Loucy (cell line): ENCODE data around the gene SLC29A1.

Source experiments
- H2AFZ ChIP-seq: fragments of 200-600 bp; sonication (generic); 2 replicates; pipeline ENCODE4 v1.6.0; 2016; ENCODE audit warnings: antibody characterized with exemption, mild to moderate bottlenecking, low read length, moderate library complexity
- H3F3A ChIP-seq: fragments of 200-600 bp; 2 replicates; pipeline ENCODE4 v1.6.0; 2016; ENCODE audit warnings: antibody characterized with exemption, low read depth, mild to moderate bottlenecking
- H3K27me3 ChIP-seq: fragments of 200-600 bp; sonication (generic); 2 replicates; pipeline ENCODE4 v1.6.1; 2014; ENCODE audit warnings: low read length, mild to moderate bottlenecking; ENCODE audit not compliant: insufficient read depth, poor library complexity, severe bottlenecking
- H3K36me3 ChIP-seq: fragments of 200-600 bp; sonication (generic); 2 replicates; pipeline ENCODE4 v1.6.1; 2016; ENCODE audit warnings: low read length; ENCODE audit not compliant: insufficient read depth
- H3K4me1 ChIP-seq: fragments of 200-600 bp; sonication (generic); 2 replicates; pipeline ENCODE4 v1.5.1; 2014; ENCODE audit warnings: low read length, mild to moderate bottlenecking; ENCODE audit not compliant: insufficient read depth, poor library complexity, severe bottlenecking
- H3K4me2 ChIP-seq: fragments of 200-600 bp; sonication (generic); 2 replicates; pipeline ENCODE4 v1.6.0; 2014; ENCODE audit warnings: antibody characterized with exemption, low read length, low read depth, mild to moderate bottlenecking; ENCODE audit not compliant: poor library complexity, severe bottlenecking
- H3K4me3 ChIP-seq: fragments of 200-600 bp; sonication (generic); 2 replicates; pipeline ENCODE4 v1.5.1; 2014; ENCODE audit warnings: low read length, mild to moderate bottlenecking, mixed read lengths; ENCODE audit not compliant: poor library complexity, severe bottlenecking
- H3K79me2 ChIP-seq: fragments of 200-600 bp; sonication (generic); 2 replicates; pipeline ENCODE4 v1.6.1; 2014; ENCODE audit warnings: low read length; ENCODE audit not compliant: insufficient read depth
- H3K9ac ChIP-seq: fragments of 200-600 bp; sonication (generic); 2 replicates; pipeline ENCODE4 v1.6.0; 2014; ENCODE audit warnings: mild to moderate bottlenecking, low read depth, low read length, moderate library complexity; ENCODE audit not compliant: poor library complexity, severe bottlenecking
- H3K9me2 ChIP-seq: fragments of 200-600 bp; sonication (generic); replicated peaks from 2 replicates; pipeline ENCODE4 v1.6.1; 2016; ENCODE audit warnings: low read depth, low read length, mixed read lengths
- H3K9me3 ChIP-seq: fragments of 200-600 bp; sonication (generic); 2 replicates; pipeline ENCODE4 v1.6.1; 2014; ENCODE audit warnings: mild to moderate bottlenecking, antibody characterized with exemption, low read length, low read depth; ENCODE audit not compliant: insufficient read depth
- H4K20me1 ChIP-seq: fragments of 200-600 bp; sonication (generic); 2 replicates; pipeline ENCODE4 v1.6.0; 2014; ENCODE audit warnings: antibody characterized with exemption, low read length, mild to moderate bottlenecking; ENCODE audit not compliant: insufficient read depth, poor library complexity, severe bottlenecking
- EZH2phosphoT487 ChIP-seq: fragments of 200-600 bp; IDR thresholded peaks from 2 replicates; pipeline ENCODE4 v1.6.1; 2018; ENCODE audit warnings: antibody characterized with exemption, mild to moderate bottlenecking, moderate library complexity, borderline replicate concordance
- TF ChIP-seq, protein P1 (sequence below): fragments of 200-600 bp; sonication (generic); conservative IDR thresholded peaks from 2 replicates; pipeline ENCODE4 v1.5.1; 2014; ENCODE audit warnings: mild to moderate bottlenecking, antibody characterized with exemption, low read length

SLC29A1 gene

DNA sequence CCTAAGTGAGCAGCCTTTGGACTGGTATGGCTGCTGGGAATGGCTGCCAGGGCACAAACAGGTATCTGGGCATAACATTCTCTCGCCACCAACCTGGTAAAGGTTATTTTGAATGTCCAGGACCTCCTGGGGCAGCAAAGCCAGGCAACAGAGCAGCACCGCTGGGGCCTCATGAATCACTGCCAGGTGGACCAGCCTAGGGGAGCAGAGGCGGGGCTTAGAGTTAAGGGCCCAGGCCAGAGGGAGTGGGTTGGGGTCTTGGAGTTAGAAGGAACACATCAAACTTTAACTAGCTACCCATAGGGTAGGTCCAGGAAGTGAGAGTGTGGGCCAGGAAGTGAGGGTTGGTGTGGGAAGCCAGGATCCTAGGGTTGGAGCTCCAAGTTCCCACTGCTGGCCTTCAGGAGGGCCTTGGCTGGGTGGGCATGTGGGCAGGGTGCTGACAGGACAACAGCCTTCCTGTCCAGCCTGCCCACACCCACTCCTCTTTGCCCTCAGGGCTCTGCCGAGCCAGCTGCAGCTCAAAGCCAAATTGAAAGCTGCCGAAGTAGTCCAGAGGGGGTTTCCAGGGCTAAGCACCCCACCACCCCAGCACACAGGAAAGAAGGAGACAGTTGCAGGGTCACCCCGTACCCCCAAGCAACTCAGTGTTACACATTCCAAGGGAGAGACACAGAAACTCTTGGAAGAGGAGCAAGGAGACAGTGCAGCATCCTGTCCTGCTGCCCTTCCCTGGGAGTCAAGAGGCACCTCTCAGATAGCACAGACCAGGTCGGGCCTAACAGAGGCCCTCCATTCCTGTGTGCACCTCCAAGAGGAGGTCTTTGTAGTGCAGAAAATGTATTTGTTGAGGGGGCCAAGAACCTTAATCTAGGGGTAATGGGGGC, 39.3 kb downstream of the SLC29A1 start:
- Histone ChIP-seq H2AFZ (no peak overlapping the region), H3K9me2 (no peaks in the 10 kb centered on the region), H3K4me2 (peak overlapping the region; percentile 93), H3F3A (no peaks in the 10 kb centered on the region), H4K20me1 (peaks cover 18% of the 10 kb centered on the region), H3K27me3 (no peaks in the 10 kb centered on the region), H3K4me3 (peak overlapping the region; percentile 85), H3K4me1 (peaks cover 33% of the 10 kb centered on the region), H3K36me3 (peaks cover 3% of the 10 kb centered on the region; the same call in 1 of the 2 replicates), H3K79me2 (peaks cover 36% of the 10 kb centered on the region), H3K9me3 (no peaks in the 10 kb centered on the region), H3K9ac (peak overlapping the region; percentile 82)
- TF ChIP-seq EZH2phosphoT487, result no peak
- TF ChIP-seq, protein P1, sequence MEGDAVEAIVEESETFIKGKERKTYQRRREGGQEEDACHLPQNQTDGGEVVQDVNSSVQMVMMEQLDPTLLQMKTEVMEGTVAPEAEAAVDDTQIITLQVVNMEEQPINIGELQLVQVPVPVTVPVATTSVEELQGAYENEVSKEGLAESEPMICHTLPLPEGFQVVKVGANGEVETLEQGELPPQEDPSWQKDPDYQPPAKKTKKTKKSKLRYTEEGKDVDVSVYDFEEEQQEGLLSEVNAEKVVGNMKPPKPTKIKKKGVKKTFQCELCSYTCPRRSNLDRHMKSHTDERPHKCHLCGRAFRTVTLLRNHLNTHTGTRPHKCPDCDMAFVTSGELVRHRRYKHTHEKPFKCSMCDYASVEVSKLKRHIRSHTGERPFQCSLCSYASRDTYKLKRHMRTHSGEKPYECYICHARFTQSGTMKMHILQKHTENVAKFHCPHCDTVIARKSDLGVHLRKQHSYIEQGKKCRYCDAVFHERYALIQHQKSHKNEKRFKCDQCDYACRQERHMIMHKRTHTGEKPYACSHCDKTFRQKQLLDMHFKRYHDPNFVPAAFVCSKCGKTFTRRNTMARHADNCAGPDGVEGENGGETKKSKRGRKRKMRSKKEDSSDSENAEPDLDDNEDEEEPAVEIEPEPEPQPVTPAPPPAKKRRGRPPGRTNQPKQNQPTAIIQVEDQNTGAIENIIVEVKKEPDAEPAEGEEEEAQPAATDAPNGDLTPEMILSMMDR, result no peak

DNA sequence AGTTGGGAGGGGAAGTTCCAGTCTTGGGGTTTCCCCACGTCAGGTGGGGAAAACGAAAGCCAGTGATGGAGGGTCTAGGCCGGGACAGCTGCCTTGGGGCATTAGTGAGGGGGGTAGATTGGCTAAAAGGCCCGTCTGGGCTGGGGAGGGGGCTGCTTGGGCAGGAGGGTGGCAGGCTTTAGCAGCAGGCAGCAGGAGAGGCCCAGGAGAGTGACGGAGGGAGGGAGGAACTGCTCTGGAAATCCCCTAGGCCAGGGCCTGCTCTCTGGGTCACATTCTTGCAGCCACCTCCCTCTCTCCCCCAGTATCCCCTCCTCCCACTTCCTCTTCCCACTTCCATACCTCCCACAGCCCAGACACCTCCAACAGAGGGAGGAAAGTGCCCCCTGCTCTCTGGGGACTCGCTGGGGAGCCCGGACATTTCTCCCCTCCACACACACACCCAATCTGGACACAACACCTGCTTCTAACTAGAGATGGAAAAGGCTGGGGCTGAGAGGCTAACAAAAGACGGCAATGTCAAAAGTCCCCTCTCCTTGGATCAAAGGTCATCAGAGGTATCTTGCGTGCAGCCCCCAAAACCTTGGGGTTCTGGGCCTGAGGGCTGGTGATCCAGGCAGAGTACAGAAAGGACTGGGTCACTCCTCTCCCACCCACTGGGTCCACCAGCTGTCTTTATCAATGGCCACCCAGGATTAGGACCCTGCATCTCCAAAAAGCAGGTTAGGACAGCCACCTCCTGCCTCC, 40.1 kb downstream of the SLC29A1 start:
- TF ChIP-seq, protein P1, result no peak
- no peak for TF ChIP-seq EZH2phosphoT487
- peak overlapping the region; percentile 82 for H3K9ac ChIP-seq
- H2AFZ ChIP-seq, result no peak overlapping the region
- no peaks in the 10 kb centered on the region for H3K27me3 ChIP-seq
- peaks cover 36% of the 10 kb centered on the region for H3K79me2 ChIP-seq
- H3K4me3 ChIP-seq, result peak overlapping the region; percentile 85
- H3K4me2 ChIP-seq, result peak overlapping the region; percentile 93
- peaks cover 3% of the 10 kb centered on the region; the same call in 1 of the 2 replicates for H3K36me3 ChIP-seq
- H3F3A ChIP-seq, result no peaks in the 10 kb centered on the region
- no peaks in the 10 kb centered on the region for H3K9me3 ChIP-seq
- H3K4me1 ChIP-seq, result peaks cover 38% of the 10 kb centered on the region
- H4K20me1 ChIP-seq, result peaks cover 18% of the 10 kb centered on the region
- no peaks in the 10 kb centered on the region for H3K9me2 ChIP-seq

DNA sequence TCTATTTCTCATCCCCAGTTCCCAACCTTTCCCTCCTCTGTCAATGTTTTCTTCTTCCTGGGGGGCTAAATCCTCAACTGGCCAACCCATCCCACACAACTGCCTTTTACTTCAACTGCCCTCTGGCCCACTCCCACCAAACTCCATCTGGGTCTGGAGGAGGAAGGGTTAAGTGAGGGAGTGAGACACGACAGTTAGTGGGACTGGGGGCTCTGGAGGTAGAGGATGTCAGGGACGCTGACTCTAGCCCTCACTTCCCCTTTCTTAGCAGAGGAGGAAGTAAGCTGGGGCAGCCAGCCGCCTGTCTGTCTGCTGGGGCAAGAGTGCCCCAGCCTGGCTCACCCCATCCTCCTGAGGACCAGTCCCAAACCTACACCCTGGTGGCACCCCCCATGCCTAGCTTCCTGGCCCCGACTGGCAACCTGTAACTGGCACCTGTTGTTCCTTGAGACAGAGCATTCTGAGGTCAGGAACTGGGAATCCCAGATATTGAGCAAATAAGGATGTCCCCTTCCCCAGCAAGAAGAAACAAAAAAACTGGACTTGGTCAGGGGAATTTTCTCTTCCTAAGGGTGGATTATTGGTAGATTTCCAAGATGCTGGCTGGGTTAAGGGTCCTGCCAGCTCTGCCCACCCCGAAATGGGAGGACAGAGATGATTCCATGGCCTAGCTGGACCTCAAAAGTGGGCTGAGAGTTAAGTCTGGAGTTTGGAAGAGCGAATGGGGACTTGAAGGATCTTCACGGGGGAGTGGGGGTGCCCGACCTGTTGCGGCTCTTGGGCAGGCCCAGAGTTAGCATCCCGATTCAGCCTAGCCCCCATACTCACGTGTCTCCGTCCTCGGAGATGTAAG, 41.0 kb downstream of the SLC29A1 start:
- no peaks in the 10 kb centered on the region; the same call in 1 of the 2 replicates for H3K36me3 ChIP-seq
- H2AFZ ChIP-seq, result peak overlapping the region; percentile 85; the same call in 1 of the 2 replicates
- no peaks in the 10 kb centered on the region for H3K9me2 ChIP-seq
- no peaks in the 10 kb centered on the region for H3K9me3 ChIP-seq
- peaks cover 44% of the 10 kb centered on the region for H3K4me1 ChIP-seq
- H4K20me1 ChIP-seq, result peaks cover 18% of the 10 kb centered on the region
- peak overlapping the region; percentile 93 for H3K4me2 ChIP-seq
- no peak for TF ChIP-seq EZH2phosphoT487
- TF ChIP-seq, protein P1, result no peak
- H3K27me3 ChIP-seq, result no peaks in the 10 kb centered on the region
- no peaks in the 10 kb centered on the region for H3F3A ChIP-seq
- H3K9ac ChIP-seq, result peak overlapping the region; percentile 82
- H3K4me3 ChIP-seq, result peak overlapping the region; percentile 85
- H3K79me2 ChIP-seq, result peaks cover 36% of the 10 kb centered on the region
